ENCODE data around the gene DGKZ.

DGKZ gene

GRCh38 chr11:46326813-46327416 is 20.3 kb upstream of the DGKZ start:
- no peaks in the 10 kb centered on the region for H3K36me3 ChIP-seq
- H3K9me3 ChIP-seq, result no peaks in the 10 kb centered on the region
- peaks cover 1% of the 10 kb centered on the region; the same call in 1 of the 2 replicates for H3K27me3 ChIP-seq
- no peaks in the 10 kb centered on the region for H3K4me1 ChIP-seq
- TF ChIP-seq CTCF (IDR thresholded peaks at IDR 0.05; ENCODE audit: low read depth, low read length), result no peak
- no peak overlapping the region for H3K4me3 ChIP-seq (ENCODE audit: low read depth, low read length)
- DNase-seq, result no peak

- Histone ChIP-seq H3K4me3 (ENCODE audit: low read depth, low read length) (no peak overlapping the region), H3K9me3 (no peaks in the 10 kb centered on the region), H3K4me1 (no peaks in the 10 kb centered on the region), H3K27me3 (peaks cover 11% of the 10 kb centered on the region), H3K36me3 (no peaks in the 10 kb centered on the region)
- no peak for TF ChIP-seq CTCF (IDR thresholded peaks at IDR 0.05; ENCODE audit: low read depth, low read length)
- DNase-seq, result no peak
Observed at GRCh38 chr11:46327829-46328228, 19.4 kb upstream of the DGKZ start.

- no peak for TF ChIP-seq CTCF (IDR thresholded peaks at IDR 0.05; ENCODE audit: low read depth, low read length)
- no peaks in the 10 kb centered on the region for H3K4me1 ChIP-seq
- peaks cover 25% of the 10 kb centered on the region for H3K27me3 ChIP-seq
- no peaks in the 10 kb centered on the region for H3K9me3 ChIP-seq
- no peak overlapping the region for H3K4me3 ChIP-seq (ENCODE audit: low read depth, low read length)
- H3K36me3 ChIP-seq, result no peaks in the 10 kb centered on the region
- no peak for DNase-seq
Observed at GRCh38 chr11:46330154-46330553, 17.1 kb upstream of the DGKZ start.

- no peak overlapping the region for H3K4me3 ChIP-seq (ENCODE audit: low read depth, low read length)
- peaks cover 25% of the 10 kb centered on the region for H3K27me3 ChIP-seq
- no peak for TF ChIP-seq CTCF (IDR thresholded peaks at IDR 0.05; ENCODE audit: low read depth, low read length)
- DNase-seq, result no peak
- H3K9me3 ChIP-seq, result no peaks in the 10 kb centered on the region
- H3K4me1 ChIP-seq, result no peaks in the 10 kb centered on the region
- no peaks in the 10 kb centered on the region for H3K36me3 ChIP-seq
Observed at GRCh38 chr11:46330563-46331281, 16.5 kb upstream of the DGKZ start.

GRCh38 chr11:46331282-46331984 is 15.8 kb upstream of the DGKZ start:
- Histone ChIP-seq H3K36me3 (no peaks in the 10 kb centered on the region), H3K27me3 (peaks cover 25% of the 10 kb centered on the region), H3K4me3 (ENCODE audit: low read depth, low read length) (no peak overlapping the region), H3K9me3 (no peaks in the 10 kb centered on the region), H3K4me1 (no peaks in the 10 kb centered on the region)
- DNase-seq, result no peak
- no peak for TF ChIP-seq CTCF (IDR thresholded peaks at IDR 0.05; ENCODE audit: low read depth, low read length)
